GM23248 (cell line): ENCODE data around the gene PIP5K1C. TPM values are rescaled to one million over a fixed set of nuclear protein-coding genes. Genes with fewer than 3 reads are reported as not detected.

Experiments
- DNase-seq: peaks from one replicate; pipeline ENCODE4 v3.0.0-alpha.2; 2015
- H2AFZ ChIP-seq: fragments of 200-600 bp; sonication (generic); 2 replicates; pipeline ENCODE4 v1.6.1; 2016; ENCODE audit warnings: antibody characterized with exemption
- H3F3A ChIP-seq: fragments of 200-600 bp; sonication (generic); 2 replicates; pipeline ENCODE4 v1.6.1; 2016; ENCODE audit warnings: mild to moderate bottlenecking, antibody characterized with exemption, mixed run types; ENCODE audit not compliant: insufficient read depth
- H3K27ac ChIP-seq: fragments of 200-600 bp; sonication (generic); 2 replicates; pipeline ENCODE4 v1.5.1; 2016; ENCODE audit warnings: mild to moderate bottlenecking
- H3K27me3 ChIP-seq: fragments of 200-600 bp; sonication (generic); replicated peaks from 2 replicates; pipeline ENCODE4 v1.6.1; 2016; ENCODE audit warnings: mild to moderate bottlenecking; ENCODE audit not compliant: insufficient read depth
- H3K36me3 ChIP-seq: fragments of 200-600 bp; sonication (generic); 2 replicates; pipeline ENCODE4 v1.6.1; 2016; ENCODE audit warnings: low read depth, mild to moderate bottlenecking
- H3K4me1 ChIP-seq: fragments of 200-600 bp; sonication (generic); 2 replicates; pipeline ENCODE4 v1.6.1; 2016; ENCODE audit warnings: mild to moderate bottlenecking; ENCODE audit not compliant: insufficient read depth
- H3K4me2 ChIP-seq: fragments of 200-600 bp; sonication (generic); one replicate; pipeline ENCODE4 v1.6.1; 2016; ENCODE audit warnings: mild to moderate bottlenecking; ENCODE audit not compliant: unreplicated experiment
- H3K4me3 ChIP-seq: fragments of 200-600 bp; sonication (generic); 2 replicates; pipeline ENCODE4 v1.5.1; 2016; ENCODE audit warnings: mild to moderate bottlenecking
- H3K79me2 ChIP-seq: fragments of 200-600 bp; sonication (generic); 2 replicates; pipeline ENCODE4 v1.6.1; 2016; ENCODE audit warnings: mild to moderate bottlenecking; ENCODE audit not compliant: insufficient read depth
- H3K9ac ChIP-seq: fragments of 200-600 bp; sonication (generic); 2 replicates; pipeline ENCODE4 v1.6.1; 2016; ENCODE audit warnings: mild to moderate bottlenecking
- H3K9me2 ChIP-seq: fragments of 200-600 bp; sonication (generic); 2 replicates; pipeline ENCODE4 v1.6.1; 2016; ENCODE audit warnings: mixed run types, mild to moderate bottlenecking, moderate library complexity; ENCODE audit not compliant: insufficient read depth
- H3K9me3 ChIP-seq: fragments of 200-600 bp; sonication (generic); one replicate; pipeline ENCODE4 v1.6.1; 2017; ENCODE audit warnings: low read depth
- H4K20me1 ChIP-seq: fragments of 200-600 bp; sonication (generic); 2 replicates; pipeline ENCODE4 v1.6.0; 2016; ENCODE audit not compliant: insufficient read depth
- EZH2 ChIP-seq: fragments of 200-600 bp; sonication (generic); IDR thresholded peaks from 2 replicates; pipeline ENCODE4 v1.6.1; 2018; ENCODE audit warnings: antibody characterized with exemption, mild to moderate bottlenecking; ENCODE audit not compliant: insufficient read depth, poor library complexity, severe bottlenecking
- EZH2phosphoT487 ChIP-seq: fragments of 200-600 bp; sonication (generic); IDR thresholded peaks from 2 replicates; pipeline ENCODE4 v1.6.1; 2018; ENCODE audit warnings: antibody characterized with exemption, moderate library complexity, mild to moderate bottlenecking, low read depth; ENCODE audit not compliant: insufficient read depth
- WGBS, 2 experiments: methylation state at CpG; one replicate each; pipeline ENCODE4 v1.1.6; 2015 to 2017; ENCODE audit warnings: low lambda C conversion rate in 2 of 2, low coverage in 1 of 2; ENCODE audit errors: missing lambda C conversion rate in 2 of 2; 5-methylcytosine and 5-hydroxymethylcytosine counted together
- in situ Hi-C: fragments of 300-500 bp; cut with MboI; formaldehyde crosslinking; loops from 2 replicates; pipeline ENCODE4 v1.15.0; 2020
- polyA plus RNA-seq: library from polyadenylated mRNA; unstranded; fragments of >200 nt; fragmentation: Nextera tagmentation; extraction: Ambion mirVana; gene quantifications from 2 replicates; pipeline ENCODE4 v1.2.1, GENCODE V29; 2016
- total RNA-seq: library from RNA; depleted of rRNA; stranded (reverse); fragments of >200 nt; shearing (Covaris generic); gene quantifications from 2 replicates; pipeline ENCODE4 v1.2.3, GENCODE V29; 2014

The PIP5K1C gene
- total and polyA plus RNA-seq, 2 experiments from 2014 or later, result 31.2 to 34.0 TPM

DNA sequence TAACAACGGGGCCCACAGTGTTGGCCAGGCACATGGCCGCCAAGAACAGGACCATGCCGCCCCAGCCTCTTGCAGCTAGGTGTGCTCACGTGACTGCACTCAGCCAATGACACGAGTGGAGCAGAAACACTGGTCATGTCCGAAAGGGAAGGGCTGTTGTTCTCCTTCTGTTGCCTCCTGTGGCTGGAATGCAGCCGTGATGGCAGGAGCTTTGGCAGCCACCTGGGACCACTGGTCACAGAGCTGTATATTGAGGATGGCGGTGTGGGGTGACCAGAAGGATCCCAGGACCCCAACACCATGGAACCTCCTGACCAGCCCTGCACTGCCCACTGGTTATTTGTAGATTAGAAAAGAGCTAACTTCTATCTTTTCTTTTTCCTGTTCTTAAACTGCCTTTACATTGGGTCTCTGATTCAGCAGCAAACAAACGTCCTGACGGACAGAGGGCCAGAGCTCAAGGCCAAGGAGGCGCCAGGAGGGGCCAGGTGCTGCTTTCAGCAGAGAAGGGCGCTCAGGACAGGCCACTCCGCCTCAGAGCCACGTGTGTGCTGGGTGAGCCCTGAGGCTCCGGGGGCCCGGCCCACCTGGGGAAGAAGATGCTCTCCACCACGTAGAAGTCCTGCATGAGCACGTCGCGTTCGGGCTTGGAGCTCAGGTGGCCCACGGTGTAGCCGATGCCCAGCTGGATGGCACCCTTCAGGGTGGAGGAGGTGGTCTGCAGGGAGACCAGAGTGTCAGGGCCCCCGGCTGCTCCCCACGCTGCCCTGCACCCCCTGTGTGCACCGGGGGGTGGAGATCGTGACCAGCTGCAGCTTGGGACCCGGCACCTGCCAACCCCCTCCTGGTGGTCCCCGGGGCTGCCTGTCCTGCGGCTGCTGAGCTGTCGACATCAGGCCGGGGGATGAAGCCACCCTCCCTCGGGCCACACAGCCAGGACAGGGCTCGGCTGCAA lies 38.7 kb downstream of the PIP5K1C start:
- in situ Hi-C loops, result no loop called here
- no peak overlapping the region for H3K4me2 ChIP-seq
- TF ChIP-seq EZH2 (no peak), EZH2phosphoT487 (no peak)

GRCh38 chr19:3660493-3661219 lies 39.6 kb downstream of the PIP5K1C start:
- H3K4me2 ChIP-seq, result no peak overlapping the region
- H3K4me3 ChIP-seq, result no peak overlapping the region
- H3K9me3 ChIP-seq, result no peaks in the 10 kb centered on the region
- no peak for DNase-seq
- H3K4me1 ChIP-seq, result peaks cover 5% of the 10 kb centered on the region; the same call in 1 of the 2 replicates
- no peak for TF ChIP-seq EZH2phosphoT487
- no peak for TF ChIP-seq EZH2
- no peaks in the 10 kb centered on the region for H3K9me2 ChIP-seq
- no peak overlapping the region for H2AFZ ChIP-seq
- H4K20me1 ChIP-seq, result no peaks in the 10 kb centered on the region
- no peaks in the 10 kb centered on the region for H3K27me3 ChIP-seq
- no peak overlapping the region for H3K9ac ChIP-seq
- 92% methylated on average over 20 to 23 of the region's 23 CpGs for WGBS, 2 experiments
- in situ Hi-C loops, result no loop called here
- H3F3A ChIP-seq, result no peaks in the 10 kb centered on the region
- peaks cover 5% of the 10 kb centered on the region; the same call in 1 of the 2 replicates for H3K79me2 ChIP-seq
- no peaks in the 10 kb centered on the region; the same call in 1 of the 2 replicates for H3K36me3 ChIP-seq
- H3K27ac ChIP-seq, result no peak overlapping the region

More for the DNA sequence above, 38.7 kb downstream of the PIP5K1C start:
- Histone ChIP-seq H3K27me3 (no peaks in the 10 kb centered on the region), H3K9me2 (no peaks in the 10 kb centered on the region), H3K27ac (no peak overlapping the region), H2AFZ (no peak overlapping the region), H3K36me3 (no peaks in the 10 kb centered on the region; the same call in 1 of the 2 replicates), H3K4me1 (no peaks in the 10 kb centered on the region), H3K4me3 (no peak overlapping the region), H4K20me1 (no peaks in the 10 kb centered on the region), H3K9ac (no peak overlapping the region), H3F3A (no peaks in the 10 kb centered on the region), H3K9me3 (no peaks in the 10 kb centered on the region), H3K79me2 (peaks cover 5% of the 10 kb centered on the region; the same call in 1 of the 2 replicates)
- WGBS, 2 experiments, result 97 to 98% methylated on average over 28 to 34 of the region's 34 CpGs
- DNase-seq, result no peak

GRCh38 chr19:3659746-3660112 lies 40.5 kb downstream of the PIP5K1C start:
- Histone ChIP-seq H3K4me2 (no peak overlapping the region), H3K27ac (no peak overlapping the region), H3K27me3 (no peaks in the 10 kb centered on the region), H3F3A (peaks cover 5% of the 10 kb centered on the region; the same call in 1 of the 2 replicates), H4K20me1 (no peaks in the 10 kb centered on the region), H3K9me3 (no peaks in the 10 kb centered on the region), H3K36me3 (no peaks in the 10 kb centered on the region; the same call in 1 of the 2 replicates), H3K79me2 (no peaks in the 10 kb centered on the region), H3K9me2 (no peaks in the 10 kb centered on the region), H2AFZ (no peak overlapping the region), H3K9ac (no peak overlapping the region), H3K4me3 (no peak overlapping the region), H3K4me1 (peaks cover 12% of the 10 kb centered on the region)
- in situ Hi-C loops, result no loop called here
- no peak for TF ChIP-seq EZH2phosphoT487
- DNase-seq, result no peak
- WGBS, 2 experiments, result 91 to 95% methylated on average over 18 to 22 of the region's 22 CpGs

DNA sequence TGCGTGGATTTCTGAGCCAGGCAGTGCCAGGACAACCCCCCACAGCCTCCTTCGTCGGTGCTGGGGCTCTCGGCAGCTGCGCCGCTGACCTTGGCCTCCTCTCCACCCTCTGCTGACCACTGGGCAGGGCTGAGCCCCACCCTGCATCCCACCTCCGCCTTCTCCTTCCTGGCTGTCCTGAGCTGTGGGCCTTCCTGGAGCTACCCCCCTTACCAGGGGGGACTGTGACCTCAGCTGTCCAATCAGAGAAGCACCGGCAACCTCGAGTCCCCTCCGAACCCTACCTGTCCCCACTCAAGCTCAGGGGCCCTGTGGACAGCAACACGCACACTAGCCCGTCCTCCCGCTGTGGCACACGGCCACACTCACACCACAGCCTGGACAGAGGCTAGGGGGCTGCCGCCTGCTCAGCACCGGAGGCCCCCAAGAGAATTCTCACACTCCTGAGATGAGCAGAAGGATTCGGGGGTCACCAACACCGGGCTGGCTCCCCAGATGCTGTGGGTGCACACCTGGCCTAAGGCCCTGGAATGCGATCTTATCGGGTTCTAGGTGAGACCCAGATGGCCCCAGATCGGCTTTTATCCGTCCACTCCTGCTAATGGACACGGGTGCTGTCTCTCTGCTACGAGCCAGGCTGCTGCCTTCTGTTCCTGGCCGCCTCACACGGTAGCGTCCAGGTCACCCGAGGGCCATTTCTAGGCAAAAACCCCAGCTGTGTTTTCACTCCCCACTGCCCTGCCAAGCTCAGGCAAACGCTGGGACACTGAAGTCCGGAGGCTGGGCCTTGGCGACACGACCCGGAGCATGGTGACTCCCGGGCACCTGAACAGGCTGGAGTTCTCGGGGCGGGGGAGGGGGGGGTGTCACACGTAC lies 41.2 kb downstream of the PIP5K1C start:
- Histone ChIP-seq H3K9me2 (no peaks in the 10 kb centered on the region), H4K20me1 (no peaks in the 10 kb centered on the region), H3K36me3 (no peaks in the 10 kb centered on the region; the same call in 1 of the 2 replicates), H3K4me2 (no peak overlapping the region), H3F3A (peaks cover 5% of the 10 kb centered on the region; the same call in 1 of the 2 replicates), H3K79me2 (no peaks in the 10 kb centered on the region), H3K27ac (no peak overlapping the region), H3K9me3 (no peaks in the 10 kb centered on the region), H3K27me3 (no peaks in the 10 kb centered on the region), H3K9ac (no peak overlapping the region), H2AFZ (no peak overlapping the region), H3K4me1 (peaks cover 12% of the 10 kb centered on the region), H3K4me3 (no peak overlapping the region)
- TF ChIP-seq EZH2 (no peak), EZH2phosphoT487 (no peak)
- in situ Hi-C loops, result no loop called here
- DNase-seq, result no peak
- 95 to 96% methylated on average over 35 to 37 of the region's 37 CpGs for WGBS, 2 experiments
